NCI-H2107 treated with DMSO at 0.1 percent for 48 hours (cell line): ENCODE results near the gene GRAP.

Experiments used
- DNase-seq: peaks from one replicate; lab custom pipeline; 2025; ENCODE audit not compliant: unreplicated experiment; lab: John Stamatoyannopoulos, UW

The GRAP gene

DNA sequence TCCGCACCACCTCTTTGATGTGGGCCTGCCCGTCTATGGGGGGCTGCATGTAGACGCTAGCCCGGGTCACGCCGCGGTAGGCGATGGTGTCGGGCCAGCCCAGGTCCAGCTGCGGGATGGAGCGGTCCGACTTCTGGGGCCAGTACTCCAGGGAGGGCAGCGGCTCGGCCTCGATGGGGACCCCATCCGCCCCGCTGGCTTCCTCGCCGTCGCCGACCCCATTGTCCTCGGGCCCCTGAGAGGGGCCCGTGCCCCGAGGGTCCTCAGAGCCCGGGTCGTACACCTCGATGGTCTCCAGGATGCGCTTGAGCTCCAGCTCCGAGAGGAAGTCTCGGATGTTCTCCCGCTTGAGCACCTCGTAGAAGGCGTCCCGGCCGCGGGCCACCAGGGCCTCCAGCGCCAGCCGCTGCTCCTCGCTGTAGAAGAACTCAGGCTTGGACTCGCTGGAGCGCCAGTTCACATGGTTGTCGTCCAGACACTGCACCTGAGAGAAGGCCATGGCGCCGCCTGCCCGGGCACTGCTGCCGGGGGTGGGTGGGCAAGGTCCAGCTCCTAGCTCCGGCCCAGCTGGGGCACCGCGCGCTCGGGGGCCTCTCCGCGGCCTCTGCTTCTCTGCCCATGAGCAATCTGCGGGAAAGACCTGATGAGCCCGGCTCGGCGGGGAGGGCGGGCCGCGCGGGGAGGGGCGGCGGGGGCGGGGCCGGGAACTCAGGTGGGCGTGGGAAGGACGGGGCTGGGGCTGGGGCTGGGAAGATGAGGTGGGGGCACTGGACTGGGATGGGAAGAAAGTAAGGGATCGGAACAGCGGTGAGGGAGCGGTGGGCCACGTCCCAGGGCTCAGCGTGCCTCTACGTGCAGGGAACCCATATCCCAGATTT is 43.0 kb downstream of the GRAP start:
- DNase-seq = no peak

DNA sequence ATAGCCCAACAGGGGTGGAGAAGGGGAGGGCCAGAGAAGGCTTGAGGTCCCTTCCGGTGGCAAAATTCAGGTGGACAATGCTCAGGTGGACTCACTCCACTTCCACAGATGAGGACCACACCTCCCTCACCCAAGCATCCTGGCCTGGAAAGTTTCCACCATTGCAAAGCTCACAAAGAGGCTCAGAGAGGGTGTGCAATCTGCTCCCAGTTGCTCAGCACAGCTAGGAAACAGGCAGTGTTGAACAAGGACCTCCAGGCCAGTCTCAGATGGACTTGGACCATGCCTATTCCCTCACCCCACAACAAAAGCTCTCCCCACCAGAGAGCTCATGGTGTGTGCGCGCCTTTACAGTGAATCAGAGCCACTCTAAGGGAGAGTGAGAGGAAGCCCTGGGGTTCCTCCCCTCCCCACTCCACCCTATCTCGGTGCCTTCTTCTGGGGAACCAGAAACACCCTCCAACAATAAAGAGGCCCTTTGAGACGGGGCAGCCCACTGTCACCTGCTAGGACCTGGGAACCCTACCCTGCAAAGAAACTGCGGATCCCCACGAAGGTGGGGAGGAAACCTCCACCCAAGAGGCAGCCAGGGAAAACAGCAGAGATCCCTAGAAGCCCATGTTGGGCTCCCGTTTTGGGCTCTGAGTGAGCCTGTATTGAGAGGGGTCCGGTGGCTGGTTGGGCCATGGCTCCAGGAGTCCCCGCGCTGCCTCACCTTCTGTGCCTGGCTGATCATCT is 43.8 kb downstream of the GRAP start:
- no peak for DNase-seq

GRCh38 chr17:19001907-19002590 is 44.7 kb downstream of the GRAP start:
- no peak for DNase-seq

GRCh38 chr17:19000531-19001325 is 46.0 kb downstream of the GRAP start:
- DNase-seq = no peak

- no peak for DNase-seq
These were observed 46.8 kb downstream of the GRAP start for GRCh38 chr17:18999911-19000310.

DNA sequence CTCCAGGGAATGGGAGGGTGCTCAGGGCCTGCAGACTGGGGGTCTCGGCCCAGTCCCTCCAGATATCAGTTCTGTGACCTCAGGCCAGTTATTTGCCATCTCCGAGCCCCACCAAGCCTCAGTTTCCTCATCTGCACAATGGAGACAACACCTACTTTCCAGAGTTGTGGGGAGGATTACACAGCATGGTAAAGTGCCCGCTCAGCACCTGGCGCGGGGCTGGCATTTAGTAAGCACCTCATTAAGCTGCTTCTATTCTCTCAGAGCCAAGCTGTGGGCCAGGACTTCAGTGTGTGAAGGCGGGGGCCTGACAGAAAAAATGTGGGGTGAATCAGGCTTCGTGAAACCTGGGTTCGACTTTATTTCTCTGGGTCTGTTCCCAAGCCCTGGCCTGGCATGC is 47.4 kb downstream of the GRAP start:
- DNase-seq = no peak

- no peak for DNase-seq
These were observed 49.0 kb downstream of the GRAP start for GRCh38 chr17:18997650-18998196.

GRCh38 chr17:18996458-18996857 is 50.3 kb downstream of the GRAP start:
- no peak for DNase-seq

GRCh38 chr17:18995220-18995619 is 51.5 kb downstream of the GRAP start:
- no peak for DNase-seq

DNA sequence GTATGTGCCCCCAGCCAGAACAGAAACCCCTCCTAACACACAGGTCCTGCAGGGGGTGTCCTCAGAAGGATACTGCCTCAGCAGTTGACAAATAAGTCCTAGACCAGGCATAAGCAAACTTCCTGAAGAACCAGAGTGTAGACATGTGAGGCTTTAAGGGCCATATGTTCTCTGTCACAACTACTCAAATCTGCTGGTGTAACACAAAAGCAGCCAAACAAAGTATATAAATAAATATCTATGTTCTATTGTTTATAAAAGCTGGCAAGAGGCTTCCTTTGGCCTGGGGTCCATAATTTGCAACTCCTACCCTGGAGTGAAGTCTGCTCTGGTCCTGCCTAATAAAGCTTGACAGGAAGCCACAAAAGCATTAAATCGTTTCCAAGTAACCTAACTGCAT is 52.1 kb downstream of the GRAP start:
- no peak for DNase-seq

DNA sequence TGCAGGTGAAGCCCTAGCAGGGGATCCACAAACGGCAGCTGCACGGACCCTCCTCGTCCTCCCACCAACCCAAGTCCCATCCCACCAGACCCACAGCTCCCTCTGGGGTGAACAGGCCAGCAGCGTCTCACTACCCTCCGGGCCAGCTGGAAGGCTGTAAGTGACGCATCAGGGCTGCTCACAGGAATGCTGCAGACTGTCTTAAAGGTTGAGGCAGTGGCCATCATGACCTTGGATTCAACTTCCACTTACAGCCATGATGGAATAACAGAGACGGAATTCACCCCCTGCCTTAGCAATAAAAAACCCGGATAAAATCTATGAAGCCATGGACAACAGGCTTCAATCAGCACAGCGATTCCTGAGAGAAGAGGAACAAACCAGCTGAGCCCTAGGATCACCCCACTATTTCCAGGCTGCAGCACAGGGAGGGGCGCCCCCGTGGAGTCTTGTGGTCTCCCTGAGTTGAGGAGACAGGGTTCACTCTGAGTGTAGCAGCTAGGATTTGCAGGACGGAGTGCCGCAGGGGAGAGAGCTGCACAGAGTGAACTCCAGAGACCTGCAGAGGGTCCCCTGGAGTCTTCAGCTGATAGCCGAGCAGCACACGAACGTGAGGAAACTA is 52.7 kb downstream of the GRAP start:
- no peak for DNase-seq

DNA sequence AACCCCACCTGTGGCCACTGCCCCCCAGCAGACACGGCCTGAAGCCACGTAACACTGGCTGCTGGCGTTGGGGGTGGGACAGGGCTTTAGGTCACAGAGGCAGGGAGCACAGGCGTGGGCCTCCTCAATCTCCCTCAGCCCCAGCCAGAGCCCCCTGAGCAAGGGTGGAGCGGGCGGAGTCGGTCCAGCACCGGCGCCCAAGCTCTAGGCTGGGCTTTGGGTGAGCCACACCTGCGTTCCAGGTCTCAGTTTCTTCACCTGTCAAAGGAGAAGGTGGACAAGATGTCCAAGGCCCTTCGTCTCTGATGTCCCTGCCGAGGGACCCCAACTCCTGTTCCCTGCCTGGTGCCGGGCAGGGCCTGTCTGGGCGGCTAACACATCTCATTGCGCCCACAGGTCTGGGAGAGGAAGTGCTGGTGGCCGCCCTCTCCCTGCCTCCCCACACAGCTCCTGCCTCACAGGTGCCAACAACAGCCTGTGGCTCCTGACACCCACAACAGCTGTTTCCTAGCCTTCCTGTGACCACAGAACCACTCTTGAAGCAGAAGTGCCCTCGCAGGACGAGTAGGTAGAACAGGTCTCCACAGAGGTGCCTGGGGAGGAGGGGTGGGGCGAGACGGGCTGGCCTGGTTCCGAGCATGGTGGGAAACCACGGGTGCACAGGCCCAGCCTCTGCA is 54.2 kb downstream of the GRAP start:
- DNase-seq = peak; percentile 54

DNA sequence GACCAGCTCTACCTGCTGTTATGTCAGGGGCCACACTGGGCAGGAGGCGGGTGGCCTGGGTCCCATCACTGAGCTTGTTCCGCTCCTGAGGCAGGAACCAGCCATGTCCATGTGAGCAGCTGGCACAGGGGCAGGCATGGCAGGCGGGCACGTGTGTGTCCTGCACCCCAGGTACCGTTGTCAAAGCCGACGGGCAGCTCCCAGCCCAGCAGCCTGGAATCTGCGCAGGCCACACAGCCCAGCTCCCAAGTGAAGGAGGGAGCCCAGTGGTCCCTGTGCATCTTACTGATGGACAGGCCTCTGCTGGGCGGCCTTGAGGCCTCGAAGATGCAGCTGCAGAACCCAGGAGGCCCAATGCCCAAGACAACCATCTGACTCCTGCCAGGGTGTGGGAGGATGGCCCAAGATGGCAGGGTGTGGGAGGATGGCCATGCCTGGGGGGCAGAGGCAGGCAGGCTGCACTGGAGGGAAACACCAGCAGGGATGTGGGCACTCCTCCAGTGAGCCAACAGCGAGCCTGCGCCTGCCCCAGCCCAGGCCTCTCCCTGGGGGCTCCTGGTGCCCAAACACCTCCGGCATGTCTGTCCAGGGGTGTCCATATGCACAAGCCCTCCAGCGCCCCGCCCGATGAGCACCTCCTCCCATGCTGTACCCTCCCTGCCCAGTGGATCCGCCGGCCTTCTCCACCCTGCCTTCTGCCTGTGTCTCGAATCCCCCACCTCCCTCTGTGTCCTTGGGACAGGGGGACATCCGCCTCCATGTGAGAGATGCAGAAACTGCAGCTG is 55.0 kb downstream of the GRAP start:
- DNase-seq = no peak

GRCh38 chr17:18990331-18990730 is 56.4 kb downstream of the GRAP start:
- no peak for DNase-seq

DNA sequence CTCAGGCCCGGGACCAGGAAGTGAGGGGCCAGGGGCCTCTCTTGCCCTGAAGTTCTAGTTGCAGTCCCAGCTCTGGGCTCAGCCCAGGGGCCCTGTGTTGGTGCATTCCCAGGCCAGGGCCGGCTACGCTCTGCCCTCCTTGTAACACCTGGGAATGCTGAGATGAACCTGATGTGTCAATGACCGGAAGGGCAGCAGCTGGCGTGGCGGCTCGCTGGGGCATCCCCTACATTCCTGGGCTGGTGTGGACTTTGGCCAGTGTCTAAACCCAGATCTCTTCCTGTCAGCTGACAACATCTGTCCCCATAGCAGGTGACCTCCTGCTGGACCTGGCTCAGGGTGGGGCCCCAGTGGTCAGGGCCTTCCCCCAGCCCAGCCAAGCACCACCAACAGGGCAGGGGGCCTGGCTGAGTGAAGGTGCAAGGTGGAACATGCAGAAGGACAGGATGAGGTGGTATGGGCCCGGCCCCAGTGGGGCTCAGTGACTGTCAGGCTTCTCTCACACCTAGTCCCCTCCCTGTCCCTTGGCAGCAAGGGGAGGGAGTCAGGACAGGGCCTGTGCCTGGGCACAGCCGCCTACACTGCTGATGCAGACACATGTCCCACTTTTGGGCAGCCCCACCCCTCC is 58.1 kb downstream of the GRAP start:
- DNase-seq = no peak

GRCh38 chr17:18987862-18988545 is 58.8 kb downstream of the GRAP start:
- DNase-seq = no peak

- DNase-seq = no peak
These were observed 59.5 kb downstream of the GRAP start for GRCh38 chr17:18987230-18987610.
